ENCODE data around the gene CEBPZOS.

DNA sequence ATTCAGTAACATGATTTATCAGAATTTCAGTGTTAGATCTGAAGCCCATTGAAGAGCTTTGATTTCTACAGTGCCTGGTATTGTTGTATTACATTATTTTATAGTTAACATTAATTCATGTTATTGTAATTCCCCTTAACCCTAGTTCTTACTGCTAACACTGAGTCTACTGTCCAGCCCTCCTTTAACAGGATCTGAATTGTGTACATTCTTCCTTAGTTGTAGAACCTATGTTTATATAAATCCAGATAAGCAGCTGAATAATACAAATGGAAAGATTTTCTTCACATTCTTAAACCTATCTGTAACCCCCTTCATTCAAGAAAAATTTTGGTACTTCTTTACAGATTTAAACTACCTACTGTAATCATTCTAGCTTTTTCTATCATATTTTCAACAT is 49.9 kb downstream of the CEBPZOS start:
- TF ChIP-seq, protein P1, sequence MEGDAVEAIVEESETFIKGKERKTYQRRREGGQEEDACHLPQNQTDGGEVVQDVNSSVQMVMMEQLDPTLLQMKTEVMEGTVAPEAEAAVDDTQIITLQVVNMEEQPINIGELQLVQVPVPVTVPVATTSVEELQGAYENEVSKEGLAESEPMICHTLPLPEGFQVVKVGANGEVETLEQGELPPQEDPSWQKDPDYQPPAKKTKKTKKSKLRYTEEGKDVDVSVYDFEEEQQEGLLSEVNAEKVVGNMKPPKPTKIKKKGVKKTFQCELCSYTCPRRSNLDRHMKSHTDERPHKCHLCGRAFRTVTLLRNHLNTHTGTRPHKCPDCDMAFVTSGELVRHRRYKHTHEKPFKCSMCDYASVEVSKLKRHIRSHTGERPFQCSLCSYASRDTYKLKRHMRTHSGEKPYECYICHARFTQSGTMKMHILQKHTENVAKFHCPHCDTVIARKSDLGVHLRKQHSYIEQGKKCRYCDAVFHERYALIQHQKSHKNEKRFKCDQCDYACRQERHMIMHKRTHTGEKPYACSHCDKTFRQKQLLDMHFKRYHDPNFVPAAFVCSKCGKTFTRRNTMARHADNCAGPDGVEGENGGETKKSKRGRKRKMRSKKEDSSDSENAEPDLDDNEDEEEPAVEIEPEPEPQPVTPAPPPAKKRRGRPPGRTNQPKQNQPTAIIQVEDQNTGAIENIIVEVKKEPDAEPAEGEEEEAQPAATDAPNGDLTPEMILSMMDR (conservative IDR thresholded peaks at IDR 0.05): no peak
- TF ChIP-seq EZH2 (IDR thresholded peaks at IDR 0.05; ENCODE audit: low read depth): no peak

All from PC-9 (cell line).